ENCODE data around the gene RGP1.

GRCh38 chr9:35792826-35793225 lies 43.7 kb downstream of the RGP1 start:
- no peak for TF ChIP-seq CTCF (IDR thresholded peaks at IDR 0.05)
- TF ChIP-seq EP300 (IDR thresholded peaks at IDR 0.05; ENCODE audit: borderline replicate concordance in 1 of 2, low read depth in 1 of 2, low read length in 1 of 2) = no peak
- no peak for TF ChIP-seq JUND (IDR thresholded peaks at IDR 0.05)
- TF ChIP-seq PBX3 (IDR thresholded peaks at IDR 0.05) = no peak
- no peak for TF ChIP-seq ZBTB33 (IDR thresholded peaks at IDR 0.05; ENCODE audit: borderline replicate concordance, low read depth)
